Natural killer cell treated with Interleukin-12 subunit alpha and Interleukin-12 subunit beta and Interleukin-15 and Interleukin-18, amount 100 ng/mL, for 72 hours (primary cell): Measurements from ENCODE around the gene TRIM14. TPM values are rescaled to one million over a fixed set of nuclear protein-coding genes. Genes with fewer than 3 reads are reported as not detected.
A peak's percentile ranks its signal among the peaks of the same experiment; 100 is the strongest.

Source experiments
- ATAC-seq, 2 donors: fragments of 150-1000 bp; cut with Tn5 transposase in 1 of 2; sonication (Bioruptor Pico), chemical (Tn5 transposase) in 1 of 2; 2 replicates each; pipeline ENCODE4 v1.10.0; 2021
- DNase-seq: peaks from one replicate; pipeline ENCODE4 v3.0.0; 2022; ENCODE audit warnings: low spot score
- H3K27ac Mint-ChIP-seq, 2 donors: 1 replicate in 1 of 2; 2 replicates in 1 of 2; pipeline ENCODE4 v1.8.0; 2022; ENCODE audit warnings: mixed read lengths in 2 of 2, mild to moderate bottlenecking in 1 of 2, moderate library complexity in 1 of 2
- H3K27me3 Mint-ChIP-seq, 2 donors: 1 replicate in 1 of 2; 2 replicates in 1 of 2; pipeline ENCODE4 v1.8.0; 2022; ENCODE audit warnings: mixed read lengths in 2 of 2
- H3K36me3 Mint-ChIP-seq: one replicate; pipeline ENCODE4 v1.8.0; 2022; ENCODE audit warnings: mixed read lengths
- H3K4me1 Mint-ChIP-seq, 2 donors: 1 replicate in 1 of 2; 2 replicates in 1 of 2; pipeline ENCODE4 v1.8.0; 2022; ENCODE audit warnings: low read depth in 2 of 2, mixed read lengths in 2 of 2, mild to moderate bottlenecking in 1 of 2
- H3K4me3 Mint-ChIP-seq: one replicate; pipeline ENCODE4 v1.8.0; 2022; ENCODE audit warnings: mixed read lengths
- H3K9me3 Mint-ChIP-seq: 2 replicates; pipeline ENCODE4 v1.8.0; 2022; ENCODE audit warnings: mixed read lengths
- total RNA-seq, 2 donors: library from RNA; stranded (reverse); gene quantifications; one replicate each; pipeline ENCODE4 v1.2.3, GENCODE V29; 2022

The TRIM14 gene
- total RNA-seq, 2 donors from 2014 or later, result 29.4 to 49.0 TPM

- peaks cover 10 to 16% of the 10 kb centered on the region in 2 donors for H3K4me1 Mint-ChIP-seq
- DNase-seq (peak; percentile 94), ATAC-seq (peak; percentile 98 to 99)
Measured at GRCh38 chr9:98056269-98057137, 62.5 kb downstream of the TRIM14 start, which contains the start of gene NANS. Gene NANS (plus strand): TSS chr9:98056732. CDS start chr9:98056809, 77 bp downstream.

DNA sequence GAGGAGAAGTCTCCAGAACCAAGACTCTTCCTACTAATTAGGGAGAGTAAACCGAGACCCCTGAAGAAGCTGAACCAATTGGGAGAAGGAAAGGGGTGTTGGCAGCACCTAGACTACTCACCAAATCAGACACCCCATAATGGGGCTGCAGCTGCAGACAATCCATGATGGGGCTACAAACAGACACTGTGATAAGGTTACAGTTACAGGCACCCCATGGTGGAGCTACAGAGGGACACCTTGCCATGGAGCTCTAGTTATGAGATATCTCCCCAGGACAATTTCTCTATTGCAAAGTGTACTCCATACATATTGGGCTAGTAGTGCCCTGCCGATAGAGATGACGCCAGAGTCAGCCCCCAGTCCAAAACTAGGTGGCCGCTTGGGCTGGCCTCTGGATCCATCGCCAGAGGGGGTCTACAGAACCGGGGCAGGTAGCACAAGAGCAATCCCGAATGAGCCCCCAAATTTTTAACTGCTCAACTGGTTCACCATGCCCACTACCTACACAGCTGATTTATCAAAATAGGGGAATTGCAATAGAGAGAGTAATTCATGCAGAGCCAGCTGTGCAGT is 64.6 kb downstream of the TRIM14 start:
- Mint-ChIP-seq H3K27me3 (no peaks in the 10 kb centered on the region), H3K9me3 (no peaks in the 10 kb centered on the region), H3K36me3 (peaks cover 6% of the 10 kb centered on the region), H3K27ac (no peak overlapping the region), H3K4me1 (peaks cover 10 to 19% of the 10 kb centered on the region in 2 donors), H3K4me3 (no peak overlapping the region)
- no peak for ATAC-seq
- DNase-seq, result no peak

More at GRCh38 chr9:98056269-98057137, 62.5 kb downstream of the TRIM14 start, which contains the start of gene NANS:
- peak within 1 kb of the TSS; percentile 100 for H3K4me3 Mint-ChIP-seq
- H3K27me3 Mint-ChIP-seq, result no peaks in the 10 kb centered on the region
- peaks cover 6% of the 10 kb centered on the region for H3K36me3 Mint-ChIP-seq
- peak within 1 kb of the TSS; percentile 91 to 94 for H3K27ac Mint-ChIP-seq
- no peaks in the 10 kb centered on the region for H3K9me3 Mint-ChIP-seq

GRCh38 chr9:98050351-98050750 is 68.7 kb downstream of the TRIM14 start:
- Mint-ChIP-seq H3K4me3 (no peak overlapping the region), H3K4me1 (peaks cover 19 to 21% of the 10 kb centered on the region in 2 donors), H3K27me3 (no peaks in the 10 kb centered on the region), H3K27ac (no peak overlapping the region), H3K36me3 (peaks cover 18% of the 10 kb centered on the region), H3K9me3 (no peaks in the 10 kb centered on the region)
- DNase-seq (no peak), ATAC-seq (no peak)

GRCh38 chr9:98049288-98050072 is 69.5 kb downstream of the TRIM14 start:
- ATAC-seq (no peak), DNase-seq (no peak)
- H3K9me3 Mint-ChIP-seq, result peaks cover 3% of the 10 kb centered on the region
- H3K27ac Mint-ChIP-seq, result no peak overlapping the region
- H3K4me3 Mint-ChIP-seq, result no peak overlapping the region
- H3K27me3 Mint-ChIP-seq, result no peaks in the 10 kb centered on the region
- peaks cover 23 to 27% of the 10 kb centered on the region in 2 donors for H3K4me1 Mint-ChIP-seq
- H3K36me3 Mint-ChIP-seq, result peaks cover 22% of the 10 kb centered on the region

GRCh38 chr9:98047002-98047401 is 72.0 kb downstream of the TRIM14 start:
- Mint-ChIP-seq H3K27ac (no peak overlapping the region), H3K4me1 (peaks cover 19 to 21% of the 10 kb centered on the region in 2 donors), H3K4me3 (peak overlapping the region; percentile 88), H3K9me3 (peaks cover 3% of the 10 kb centered on the region), H3K27me3 (no peaks in the 10 kb centered on the region), H3K36me3 (peaks cover 16% of the 10 kb centered on the region)
- ATAC-seq, result no peak
- DNase-seq, result no peak

DNA sequence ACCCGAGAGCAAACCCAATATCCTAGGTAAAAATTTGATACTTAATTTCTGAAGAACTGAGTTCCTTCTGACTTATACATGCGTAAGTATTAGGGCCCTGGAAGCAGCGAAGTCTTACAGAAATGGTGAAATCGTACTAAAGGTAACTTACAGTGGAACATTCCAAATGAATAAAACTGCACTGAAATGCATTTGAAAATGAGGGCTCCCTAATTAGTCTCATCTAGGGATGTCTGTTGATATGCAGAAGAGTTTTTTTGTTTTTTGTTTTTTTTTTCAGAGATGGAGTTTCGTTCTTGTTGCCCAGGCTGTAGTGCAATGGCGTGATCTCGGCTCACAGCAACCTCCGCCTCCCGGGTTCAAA is 72.9 kb downstream of the TRIM14 start:
- no peak for ATAC-seq
- H3K9me3 Mint-ChIP-seq, result peaks cover 3% of the 10 kb centered on the region

DNA sequence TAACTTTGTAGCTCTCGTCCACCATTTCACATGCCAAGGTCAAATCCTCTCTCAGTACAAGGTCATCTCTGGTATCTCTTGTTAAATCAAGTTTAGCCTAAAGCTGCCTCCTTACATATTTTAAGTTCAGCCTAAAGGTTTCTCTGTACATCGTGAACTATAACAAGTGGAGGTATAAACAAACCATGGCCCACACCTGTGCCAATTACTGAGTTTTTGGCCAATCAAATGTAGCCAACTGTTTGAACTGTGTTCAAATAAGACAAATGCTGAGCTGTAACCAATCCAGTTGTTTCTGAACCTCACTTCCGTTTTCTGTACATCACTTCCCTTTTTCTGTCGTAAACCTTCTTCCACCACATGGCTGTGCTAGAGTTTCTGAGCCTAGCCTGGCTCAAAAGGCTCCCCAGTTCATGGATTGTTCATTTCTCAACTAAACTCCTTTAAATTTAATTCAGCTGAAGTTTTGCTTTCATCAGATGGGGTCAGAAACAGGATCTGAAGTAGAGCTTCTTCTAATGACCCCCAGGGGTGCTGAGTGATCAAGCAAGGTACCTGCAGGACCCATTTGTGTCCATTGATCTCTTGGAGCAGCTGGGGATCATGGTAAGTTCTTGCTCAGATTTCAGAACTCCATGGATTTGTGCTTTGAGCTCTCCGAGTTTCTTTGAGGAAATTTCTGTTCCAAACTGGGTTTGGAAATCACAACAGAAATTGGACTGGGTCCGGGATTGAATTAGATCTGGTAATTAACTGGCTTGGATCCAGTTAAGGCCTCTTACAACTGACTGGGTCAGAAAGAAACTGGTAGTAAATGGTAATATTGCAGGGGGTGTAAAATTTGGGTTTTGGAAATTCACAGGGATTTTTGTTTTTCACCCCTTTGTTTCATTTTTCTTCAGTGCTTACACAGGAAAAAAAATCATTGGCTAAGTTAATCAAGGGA is 73.5 kb downstream of the TRIM14 start:
- H3K27ac Mint-ChIP-seq, result peak overlapping the region; percentile 82 to 87
- H3K4me1 Mint-ChIP-seq, result peaks cover 19 to 21% of the 10 kb centered on the region in 2 donors

More for the DNA sequence above, 72.9 kb downstream of the TRIM14 start:
- H3K27me3 Mint-ChIP-seq, result no peaks in the 10 kb centered on the region
- H3K36me3 Mint-ChIP-seq, result peaks cover 16% of the 10 kb centered on the region
- H3K4me3 Mint-ChIP-seq, result peak overlapping the region; percentile 88
- no peak for DNase-seq
- H3K27ac Mint-ChIP-seq, result peak overlapping the region; percentile 82 to 87
- peaks cover 19 to 21% of the 10 kb centered on the region in 2 donors for H3K4me1 Mint-ChIP-seq

GRCh38 chr9:98043915-98044314 is 75.1 kb downstream of the TRIM14 start:
- Mint-ChIP-seq H3K4me1 (peaks cover 16 to 21% of the 10 kb centered on the region in 2 donors), H3K9me3 (peaks cover 3% of the 10 kb centered on the region), H3K27ac (no peak overlapping the region), H3K27me3 (peaks cover 6 to 11% of the 10 kb centered on the region in 2 donors), H3K36me3 (peaks cover 16% of the 10 kb centered on the region), H3K4me3 (no peak overlapping the region)
- ATAC-seq (no peak), DNase-seq (no peak)

More for the DNA sequence above, 73.5 kb downstream of the TRIM14 start:
- DNase-seq, result no peak
- Mint-ChIP-seq H3K4me3 (peak overlapping the region; percentile 88), H3K9me3 (peaks cover 3% of the 10 kb centered on the region), H3K36me3 (peaks cover 16% of the 10 kb centered on the region), H3K27me3 (peaks cover 0 to 2% of the 10 kb centered on the region in 2 donors)
- ATAC-seq, result peak; percentile 89 to 95

GRCh38 chr9:98040212-98040611 is 78.8 kb downstream of the TRIM14 start:
- no peak overlapping the region for H3K4me3 Mint-ChIP-seq
- peaks cover 3% of the 10 kb centered on the region for H3K36me3 Mint-ChIP-seq
- H3K27ac Mint-ChIP-seq, result no peak overlapping the region
- H3K9me3 Mint-ChIP-seq, result peaks cover 2% of the 10 kb centered on the region
- ATAC-seq (no peak), DNase-seq (no peak)
- peaks cover 6 to 11% of the 10 kb centered on the region in 2 donors for H3K27me3 Mint-ChIP-seq
- H3K4me1 Mint-ChIP-seq, result peaks cover 3 to 5% of the 10 kb centered on the region in 2 donors

- H3K9me3 Mint-ChIP-seq, result no peaks in the 10 kb centered on the region
- peaks cover 3 to 4% of the 10 kb centered on the region in 2 donors for H3K4me1 Mint-ChIP-seq
- ATAC-seq (no peak), DNase-seq (no peak)
- no peaks in the 10 kb centered on the region for H3K36me3 Mint-ChIP-seq
- H3K27me3 Mint-ChIP-seq, result peaks cover 8 to 11% of the 10 kb centered on the region in 2 donors
- H3K4me3 Mint-ChIP-seq, result no peak overlapping the region
- H3K27ac Mint-ChIP-seq, result no peak overlapping the region
Measured at GRCh38 chr9:98039607-98040017, 79.4 kb downstream of the TRIM14 start.

- ATAC-seq (no peak), DNase-seq (no peak)
- Mint-ChIP-seq H3K4me3 (no peak overlapping the region), H3K27me3 (peaks cover 8 to 11% of the 10 kb centered on the region in 2 donors), H3K36me3 (no peaks in the 10 kb centered on the region), H3K9me3 (no peaks in the 10 kb centered on the region), H3K4me1 (peaks cover 7 to 9% of the 10 kb centered on the region in 2 donors), H3K27ac (no peak overlapping the region)
Measured at GRCh38 chr9:98038958-98039357, 80.1 kb downstream of the TRIM14 start.

GRCh38 chr9:98037357-98037756 is 81.7 kb downstream of the TRIM14 start:
- peak overlapping the region in 1 of 2 donors; percentile 17 for H3K27ac Mint-ChIP-seq
- ATAC-seq, result no peak
- H3K36me3 Mint-ChIP-seq, result no peaks in the 10 kb centered on the region
- no peaks in the 10 kb centered on the region for H3K9me3 Mint-ChIP-seq
- H3K4me3 Mint-ChIP-seq, result no peak overlapping the region
- no peak for DNase-seq
- peaks cover 8 to 11% of the 10 kb centered on the region in 2 donors for H3K27me3 Mint-ChIP-seq
- peaks cover 7 to 9% of the 10 kb centered on the region in 2 donors for H3K4me1 Mint-ChIP-seq
